Panc1 (cell line): ENCODE data around the gene BCAN. TPM values are rescaled to one million over a fixed set of nuclear protein-coding genes. Genes with fewer than 3 reads are reported as not detected.
"Not testable (repeated sequence)": the region's sequence is repeated elsewhere in the genome, so short reads cannot be mapped to it uniquely, and the experiment has no call there.

Experiments used
- ATAC-seq: fragments of 200-7000 bp; cut with Tn5 transposase; 2 replicates; pipeline ENCODE4 v1.9.1; 2020; ENCODE audit warnings: mild to moderate bottlenecking, moderate library complexity
- BruUV-seq: library from RNA; stranded (reverse); fragments of 400-500 nt; replicated peaks from 2 replicates; lab custom pipeline; 2021; lab: Mats Ljungman, UMichigan
- CTCF ChIA-PET: fragments of 300-600 bp; sonication (Branson Sonifier 250); formaldehyde crosslinking; loops from one replicate; lab custom pipeline; 2022; ENCODE audit warnings: antibody characterized with exemption; lab: Charles Lee
- POLR2A ChIA-PET: fragments of 300-600 bp; sonication (Branson Sonifier 250); formaldehyde crosslinking; loops from one replicate; lab custom pipeline; 2022; ENCODE audit warnings: antibody characterized with exemption; lab: Charles Lee
- DNase-seq: peaks from one replicate; pipeline ENCODE4 v3.0.0-alpha.2; 2010; ENCODE audit warnings: low read depth, low spot score
- H3K27ac ChIP-seq: 2 replicates; pipeline ENCODE4 v1.5.1; 2011; ENCODE audit warnings: mild to moderate bottlenecking, low read length, inconsistent platforms
- H3K27me3 ChIP-seq: fragments of 200-500 bp; sonication (Bioruptor generic); 2 replicates; pipeline ENCODE4 v1.6.0; 2014; ENCODE audit warnings: low read length, inconsistent platforms; ENCODE audit not compliant: control insufficient read depth, insufficient read depth
- H3K36me3 ChIP-seq: fragments of 200-500 bp; sonication (Bioruptor generic); 2 replicates; pipeline ENCODE4 v1.5.1; 2014; ENCODE audit warnings: inconsistent platforms, mild to moderate bottlenecking, low read length, moderate library complexity; ENCODE audit not compliant: control insufficient read depth, insufficient read depth
- H3K4me1 ChIP-seq: 2 replicates; pipeline ENCODE4 v1.5.1; 2011; ENCODE audit warnings: inconsistent platforms, mild to moderate bottlenecking, low read length, moderate library complexity; ENCODE audit not compliant: control insufficient read depth, insufficient read depth
- H3K4me3 ChIP-seq, 2 experiments: 2 replicates each; pipeline ENCODE4 v1.5.1; 2011 to 2012; ENCODE audit warnings: low read depth in 2 of 2, low read length in 2 of 2, mild to moderate bottlenecking in 2 of 2, inconsistent platforms in 1 of 2, moderate library complexity in 1 of 2
- H3K9me3 ChIP-seq: fragments of 200-500 bp; sonication (Bioruptor generic); 2 replicates; pipeline ENCODE4 v1.5.1; 2014; ENCODE audit warnings: low read depth, mild to moderate bottlenecking, inconsistent platforms, low read length, moderate library complexity; ENCODE audit not compliant: control insufficient read depth, insufficient read depth
- CTCF ChIP-seq: fragments of 450-650 bp; IDR thresholded peaks from 2 replicates; pipeline ENCODE4 v1.5.1; 2017; ENCODE audit warnings: mild to moderate bottlenecking
- POLR2AphosphoS5 ChIP-seq: IDR thresholded peaks from 2 replicates; pipeline ENCODE4 v1.6.1; 2012; ENCODE audit warnings: mild to moderate bottlenecking, low read depth, low read length, moderate library complexity
- REST ChIP-seq, 2 experiments: IDR thresholded peaks; 2 replicates each; pipeline ENCODE4 v1.6.1; 2011 to 2012; ENCODE audit warnings: low read depth in 2 of 2, control low read depth in 1 of 2, low read length in 1 of 2, mild to moderate bottlenecking in 1 of 2, moderate library complexity in 1 of 2; ENCODE audit not compliant: insufficient read depth in 1 of 2
- in situ Hi-C: cut with HindIII; loops from 2 replicates; pipeline ENCODE4 v1.10.0; 2016; ENCODE audit warnings: low sequenced_read_pairs, low pct_unique_long_range_greater_than_20kb
- intact Hi-C: fragments of 100-400 bp; cut with micrococcal nuclease; formaldehyde crosslinking; loops from one replicate; pipeline ENCODE4 v1.10.0; 2022; ENCODE audit not compliant: unreplicated experiment
- total RNA-seq: library from RNA; stranded (reverse); gene quantifications from one replicate; pipeline ENCODE4 v1.2.1, GENCODE V29; 2021; ENCODE audit not compliant: unreplicated experiment

Gene BCAN
- total RNA-seq, 1 experiment from 2014 or later: 0.57 TPM

GRCh38 chr1:156608981-156609380, 32.9 kb upstream of the BCAN start:
- in situ Hi-C loops: no loop called here
- no peak overlapping the region for H3K27ac ChIP-seq
- H3K36me3 ChIP-seq: no peaks in the 10 kb centered on the region
- ATAC-seq (peak; percentile 91), DNase-seq (no peak)
- H3K4me1 ChIP-seq: 0 out of 2 replicates have a peak, but pooled peaks cover 5% of the 10 kb centered on the region
- intact Hi-C loops: loop anchor here (1.0 to 10.0 kb wide), 3 partner anchors 24 to 226 kb away; no protein-coding TSS in a partner anchor
- no peaks in the 10 kb centered on the region for H3K9me3 ChIP-seq
- no peak overlapping the region for H3K4me3 ChIP-seq
- ChIA-PET POLR2A (no interaction called here), CTCF (interaction anchor here (0.6 to 1.8 kb wide), 10 partner anchors 8 to 229 kb away, joined by 3 to 11 read pairs (median 4); partner anchors contain the start of gene TTC24)
- H3K27me3 ChIP-seq: no peaks in the 10 kb centered on the region
- no TSS peak for BruUV-seq
- peak; percentile 85 for TF ChIP-seq CTCF
- TF ChIP-seq POLR2AphosphoS5: no peak

- H3K4me3 ChIP-seq, in situ Hi-C loops, ATAC-seq, H3K27me3 ChIP-seq, DNase-seq, H3K4me1 ChIP-seq, H3K36me3 ChIP-seq, BruUV-seq, POLR2A ChIA-PET, H3K27ac ChIP-seq, intact Hi-C loops, CTCF ChIA-PET, H3K9me3 ChIP-seq: not testable (repeated sequence)
Observed at GRCh38 chr1:156610072-156610471, 31.8 kb upstream of the BCAN start.

- ATAC-seq (no peak), DNase-seq (no peak)
- no peaks in the 10 kb centered on the region for H3K36me3 ChIP-seq
- H3K27ac ChIP-seq: no peak overlapping the region
- in situ Hi-C loops: no loop called here
- CTCF ChIA-PET: interaction anchor here (0.6 to 1.4 kb wide), 4 partner anchors 11 to 92 kb away, joined by 3 to 10 read pairs (median 4); no protein-coding TSS in a partner anchor
- H3K4me1 ChIP-seq: peaks cover 9% of the 10 kb centered on the region
- POLR2A ChIA-PET: interaction anchor here (0.6 kb wide), 1 partner anchor 167 kb away, joined by 4 read pairs; no protein-coding TSS in a partner anchor
- intact Hi-C loops: no loop called here
- no TSS peak for BruUV-seq
- no peak overlapping the region for H3K4me3 ChIP-seq
- TF ChIP-seq REST (IDR thresholded peaks at IDR 0.05; ENCODE audit: insufficient read depth in 1 of 2, low read depth in 2 of 2, low read length in 1 of 2): no peak
- H3K9me3 ChIP-seq: no peaks in the 10 kb centered on the region
- H3K27me3 ChIP-seq: no peaks in the 10 kb centered on the region
Observed at GRCh38 chr1:156612666-156613065, 29.3 kb upstream of the BCAN start.
